HG02642 (cell line): ENCODE results near the gene ATAD2B.
A peak's percentile ranks its signal among the peaks of the same experiment; 100 is the strongest.
"Not testable (repeated sequence)": the region's sequence is repeated elsewhere in the genome, so short reads cannot be mapped to it uniquely, and the experiment has no call there.

Experiments
- ATAC-seq: cut with Tn5 transposase; IDR thresholded peaks from one replicate; pipeline ENCODE4 v1.9.1; 2021; ENCODE audit warnings: mild to moderate bottlenecking; ENCODE audit not compliant: unreplicated experiment, poor library complexity

The ATAD2B gene

DNA sequence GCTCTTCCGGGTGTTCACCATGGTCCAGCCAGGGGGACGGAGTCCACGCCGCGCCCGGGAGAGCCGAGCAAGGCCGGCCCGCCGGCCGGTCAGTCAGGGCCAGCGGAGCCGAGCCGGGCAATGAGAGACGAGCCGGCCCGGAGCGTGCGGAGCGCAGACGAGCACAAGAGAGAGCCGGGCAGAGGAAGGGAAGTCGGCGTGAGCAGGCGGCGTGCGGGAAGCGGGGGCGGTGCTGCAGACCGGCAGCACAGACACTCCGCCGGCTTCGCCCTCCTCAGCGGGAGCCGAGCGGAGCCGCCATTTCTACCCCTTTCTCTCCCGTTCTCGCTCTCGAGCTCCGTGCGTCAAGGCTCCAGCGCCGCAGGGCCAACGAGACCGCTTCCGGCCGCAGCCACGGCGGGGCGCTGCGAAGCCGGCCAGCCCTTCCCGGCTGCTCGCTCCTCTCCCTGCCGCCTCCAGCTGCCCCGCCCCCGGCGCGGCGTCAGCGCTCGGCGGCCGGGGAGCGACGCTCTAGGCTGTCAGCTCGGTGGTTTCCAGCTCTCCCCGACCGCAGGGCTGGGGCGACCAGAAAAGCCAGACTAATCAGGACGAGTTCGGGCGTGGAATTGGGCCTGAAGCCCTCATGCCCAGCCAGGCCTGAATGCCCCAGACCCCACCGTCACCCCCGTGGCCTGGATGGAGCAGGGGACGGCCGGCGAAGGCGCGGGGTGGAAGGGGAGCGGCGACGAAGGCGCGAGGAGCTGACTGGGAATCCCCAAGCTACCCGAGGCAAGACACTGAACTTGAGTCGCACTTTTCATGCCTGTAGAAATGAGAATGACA is at the start of gene ATAD2B:
Gene ATAD2B (minus strand): TSS at position 374 of the 822 bp plus-strand sequence. CDS start 353 bp downstream, at position 21.
- peak; percentile 81 for ATAC-seq

DNA sequence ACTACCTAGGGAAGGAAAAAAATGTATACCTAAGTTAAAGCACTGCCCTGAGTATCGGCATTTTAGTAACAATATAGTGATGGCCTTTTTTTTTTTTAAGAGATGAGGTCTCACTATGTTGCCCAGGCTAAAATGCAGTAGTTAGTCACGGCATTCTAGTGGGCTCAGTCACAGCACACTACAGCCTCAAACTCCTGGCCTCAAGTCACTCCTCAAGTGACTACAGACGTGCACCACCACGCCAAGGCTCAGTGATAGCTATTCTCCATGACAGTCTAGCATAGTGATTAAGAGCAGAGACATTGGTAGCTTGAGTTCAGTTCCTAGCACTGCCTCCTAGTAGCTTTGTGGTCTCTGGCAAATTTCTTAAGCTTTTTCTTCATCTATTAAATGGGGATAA is 40.9 kb upstream of the ATAD2B start:
- no peak for ATAC-seq

DNA sequence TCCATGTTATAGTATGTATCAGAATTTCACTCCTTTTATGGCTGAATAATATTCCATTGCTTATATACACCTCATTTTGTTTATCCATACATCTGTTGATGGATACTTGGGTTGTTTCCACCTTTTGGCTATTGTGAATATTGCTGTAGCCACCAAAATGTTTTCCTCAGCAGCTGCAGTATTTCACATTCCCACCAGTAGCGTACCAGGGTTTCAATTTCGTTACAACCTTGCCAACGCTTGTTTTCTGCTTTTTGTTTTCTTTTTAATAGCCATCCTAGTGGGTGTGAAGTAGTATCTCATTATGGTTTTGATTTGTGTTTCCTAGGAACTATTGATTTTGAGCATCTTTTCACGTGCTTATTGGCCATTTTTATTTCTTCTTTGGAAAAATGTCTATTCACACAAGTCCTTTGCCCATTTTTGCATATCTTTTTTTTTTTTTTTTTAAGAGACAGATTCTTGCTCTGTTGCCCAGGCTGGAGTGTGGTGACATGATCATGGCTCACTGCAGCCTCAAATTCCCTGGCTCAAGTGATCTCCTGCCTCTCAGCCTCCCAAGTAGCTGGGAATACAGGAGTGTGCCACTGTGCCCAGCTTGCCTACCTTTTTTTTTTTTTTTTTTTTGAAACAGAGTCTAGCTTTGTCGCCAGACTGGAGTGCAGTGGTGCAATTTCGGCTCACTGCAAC is 27.5 kb upstream of the ATAD2B start:
- no peak for ATAC-seq

DNA sequence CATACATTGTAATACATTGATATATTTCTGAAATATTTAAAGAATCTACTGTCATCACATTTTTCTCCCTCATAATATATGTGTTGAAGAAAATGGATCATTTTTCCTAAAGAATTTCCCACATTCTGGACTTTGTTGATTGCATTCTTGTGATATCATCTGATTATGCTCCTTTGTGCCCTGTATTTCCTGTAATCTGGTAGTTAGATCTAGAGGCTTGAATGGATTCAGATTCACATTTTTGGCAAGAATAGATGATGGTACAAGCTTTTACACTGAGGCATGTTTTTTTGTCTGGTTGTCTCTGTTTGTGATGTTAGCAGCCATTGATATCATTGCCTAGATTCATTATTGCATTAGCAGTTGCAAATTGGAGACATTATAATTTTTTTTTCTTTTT is 26.7 kb upstream of the ATAD2B start:
- no peak for ATAC-seq

DNA sequence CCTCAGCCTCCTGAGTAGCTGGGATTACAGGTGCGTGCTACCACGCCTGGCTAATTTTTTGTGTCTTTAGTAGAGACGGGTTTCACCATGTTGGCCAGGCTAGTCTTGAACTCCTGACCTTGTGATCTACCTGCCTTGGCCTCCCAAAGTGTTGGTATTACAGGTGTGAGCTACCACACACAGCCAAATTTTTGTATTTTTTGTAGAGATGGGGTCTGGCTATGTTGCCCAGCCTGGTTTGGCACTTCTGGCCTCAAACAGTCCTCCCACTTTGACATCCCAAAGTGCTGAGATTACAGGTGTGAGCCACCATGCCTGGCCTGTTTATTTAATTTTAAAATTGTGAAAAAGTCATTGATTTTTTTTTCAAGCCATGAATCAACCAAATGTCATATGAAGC is 25.6 kb upstream of the ATAD2B start:
- ATAC-seq, result not testable (repeated sequence)

DNA sequence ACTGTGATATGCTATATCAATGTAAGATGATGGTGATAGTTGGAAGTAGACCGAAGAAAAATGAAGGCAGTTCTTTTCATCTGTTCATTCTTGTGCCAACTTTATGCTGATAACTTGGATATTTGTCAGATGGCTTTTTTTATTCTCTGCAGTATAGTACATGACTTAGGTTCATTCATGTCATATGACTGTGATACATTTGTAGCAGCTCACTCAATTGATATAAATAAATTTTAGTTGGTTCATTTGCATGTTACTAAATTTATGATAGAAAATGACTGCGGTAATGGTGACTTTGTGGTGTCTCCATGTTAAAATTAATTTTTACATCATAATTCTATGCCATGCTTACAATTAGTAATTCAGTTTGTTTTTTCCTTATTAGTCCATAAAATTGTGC is 20.4 kb upstream of the ATAD2B start:
- no peak for ATAC-seq

DNA sequence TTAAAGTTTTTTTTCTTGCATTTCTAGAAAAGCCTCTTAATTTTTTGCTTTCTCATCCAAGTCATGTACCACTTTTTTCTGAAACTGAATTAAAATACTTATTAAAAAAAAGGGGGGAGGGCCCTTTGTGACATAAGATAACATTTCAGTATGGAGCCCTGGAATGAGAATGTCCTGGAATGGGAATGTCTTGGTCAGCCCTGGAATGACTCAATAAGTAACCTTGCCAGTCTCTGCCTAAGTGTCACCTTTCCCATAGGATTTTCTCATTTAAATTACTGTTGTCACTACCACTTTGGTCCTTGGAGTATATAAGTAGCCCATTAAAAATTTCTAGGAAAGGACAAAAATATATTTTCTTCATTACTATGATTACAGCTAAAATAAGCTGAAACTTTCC is 18.1 kb upstream of the ATAD2B start:
- no peak for ATAC-seq

DNA sequence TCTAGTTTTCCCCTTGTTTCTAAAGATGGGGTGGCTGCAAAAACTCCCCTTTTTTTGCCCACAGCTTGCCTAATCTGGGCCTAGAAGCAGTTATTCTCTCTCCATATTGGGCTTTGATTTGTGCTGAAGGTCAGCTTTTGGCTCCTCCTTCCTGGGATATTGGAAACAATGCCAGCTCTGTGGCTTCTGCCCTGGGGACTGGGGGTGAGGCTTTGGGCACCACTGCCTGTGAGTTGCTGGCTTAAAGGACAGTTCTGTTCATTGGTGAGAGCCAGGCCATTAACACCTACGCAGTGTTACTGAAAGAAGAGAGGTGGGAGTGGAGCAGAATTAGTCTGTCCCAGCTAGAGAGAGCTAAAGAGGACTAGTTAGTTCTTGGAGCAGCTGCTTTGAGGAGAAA is 17.6 kb upstream of the ATAD2B start:
- no peak for ATAC-seq

DNA sequence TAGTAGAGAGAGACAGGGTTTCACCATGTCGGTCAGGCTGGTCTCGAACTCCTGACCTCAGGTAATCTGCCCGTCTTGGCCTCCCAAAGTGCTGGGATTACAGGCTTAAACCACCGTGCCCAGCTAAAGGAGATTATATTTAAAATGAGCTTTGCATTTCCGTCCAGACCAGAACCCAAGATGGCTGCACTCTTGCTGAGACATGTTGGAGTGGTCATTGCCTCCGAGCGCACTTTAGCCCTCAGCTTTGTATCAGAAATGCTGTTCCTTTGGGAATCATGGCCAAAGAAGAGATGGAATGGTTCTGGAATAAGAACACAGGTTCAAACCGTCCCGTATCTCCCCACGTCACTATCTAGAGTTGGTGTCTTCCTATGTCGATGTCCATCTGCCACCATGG is 16.7 kb upstream of the ATAD2B start:
- no peak for ATAC-seq

DNA sequence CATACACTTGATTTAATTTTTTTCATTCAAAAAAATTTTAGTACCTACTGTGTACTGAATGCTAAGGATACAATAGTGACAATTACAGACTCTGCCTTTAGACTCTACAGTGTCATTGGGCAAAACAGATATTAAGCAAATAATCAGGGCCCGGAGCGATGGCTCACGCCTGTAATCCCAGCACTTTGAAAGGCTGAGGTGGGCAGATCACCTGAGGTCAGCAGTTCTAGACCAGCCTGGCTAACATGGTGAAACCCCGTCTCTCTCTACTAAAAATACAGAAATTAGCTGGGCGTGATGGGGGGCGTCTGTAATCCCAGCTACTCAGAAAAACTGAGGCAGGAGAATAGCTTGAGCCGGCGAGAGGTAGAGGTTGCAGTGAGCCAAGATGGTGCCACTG is 14.7 kb upstream of the ATAD2B start:
- no peak for ATAC-seq

DNA sequence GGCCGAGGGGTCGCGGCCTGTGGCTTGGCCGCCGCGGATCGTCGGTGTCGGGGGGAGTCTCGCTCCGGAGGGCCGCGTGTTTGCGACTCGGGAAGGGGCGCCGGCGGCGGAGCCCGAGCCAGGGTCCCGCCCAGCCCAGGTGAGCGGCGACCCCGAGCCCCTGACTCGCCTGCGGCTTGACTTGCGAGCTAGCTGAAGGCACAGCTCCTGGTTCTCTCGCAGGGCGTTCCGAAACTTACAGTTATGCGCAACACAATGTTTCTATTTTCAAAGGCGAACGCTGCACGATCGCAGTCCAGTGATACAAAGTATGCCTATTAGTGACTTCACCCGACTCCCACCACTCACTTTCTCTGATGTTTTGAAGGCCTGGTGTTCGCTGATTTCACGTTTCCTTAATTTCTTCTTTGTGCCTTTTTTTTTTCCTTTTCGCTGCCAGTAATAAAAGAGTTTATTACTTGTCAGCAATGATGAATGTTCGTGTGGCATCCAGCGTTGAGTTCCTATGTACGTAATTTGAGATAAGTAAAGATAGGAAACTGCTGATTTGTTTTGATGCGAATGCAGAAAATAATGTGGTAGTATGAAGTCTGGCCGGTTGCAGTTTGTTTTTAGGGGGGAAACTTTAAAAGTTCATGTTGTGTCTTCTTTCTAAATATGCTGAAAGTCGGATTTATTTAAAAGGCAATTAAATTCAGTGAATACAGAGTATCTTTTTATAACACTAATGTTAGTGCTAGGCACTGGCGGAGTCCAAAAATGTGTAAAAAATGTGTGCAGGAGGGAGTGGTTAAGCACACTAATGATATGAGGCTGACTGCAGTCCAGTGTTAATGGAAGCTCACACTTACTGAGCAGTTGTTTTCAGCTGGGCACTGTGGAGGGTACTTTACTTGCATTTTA is 14.0 kb upstream of the ATAD2B start:
- ATAC-seq, result peak; percentile 64

DNA sequence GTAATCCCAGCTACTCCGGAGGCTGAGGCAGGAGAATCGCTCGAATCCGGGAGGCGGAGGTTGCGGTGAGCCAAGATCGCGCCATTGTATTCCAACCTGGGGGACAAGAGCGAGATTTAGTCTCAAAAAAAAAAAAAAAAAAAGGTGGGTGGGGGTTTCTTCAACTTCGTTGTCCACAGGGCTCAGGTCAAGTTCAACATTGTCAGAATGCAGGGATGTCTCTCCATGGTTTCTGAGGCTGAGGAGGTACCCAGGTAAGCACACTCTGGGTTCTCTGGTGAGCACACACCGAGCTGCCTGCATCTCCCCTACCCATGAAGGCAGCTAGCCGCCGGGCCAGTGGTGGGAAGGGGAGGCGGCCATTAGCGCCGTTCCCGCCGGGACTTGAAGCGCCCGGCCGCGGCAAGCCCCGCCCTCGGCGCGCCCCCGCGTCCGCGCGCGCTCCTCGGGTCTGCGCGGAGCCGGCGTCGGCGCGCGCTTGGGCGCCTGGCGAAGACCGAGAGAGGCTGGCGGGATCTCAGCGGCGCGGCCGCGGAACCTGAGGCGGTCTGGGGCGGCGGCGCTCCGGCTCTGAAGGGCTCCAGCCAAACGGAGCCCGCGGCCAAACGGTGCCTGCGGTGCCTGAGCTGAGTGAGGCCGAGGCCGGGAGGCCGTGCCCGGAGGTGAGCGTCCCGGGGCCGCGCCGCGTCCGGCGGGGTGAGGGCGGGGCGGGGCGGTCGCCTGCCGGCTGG is 13.2 kb upstream of the ATAD2B start, which contains the start of gene UBXN2A:
Gene UBXN2A (plus strand): TSS at position 477 of the 731 bp plus-strand sequence. CDS start 17,852 bp downstream, outside the sequence.
- ATAC-seq, result peak; percentile 86

DNA sequence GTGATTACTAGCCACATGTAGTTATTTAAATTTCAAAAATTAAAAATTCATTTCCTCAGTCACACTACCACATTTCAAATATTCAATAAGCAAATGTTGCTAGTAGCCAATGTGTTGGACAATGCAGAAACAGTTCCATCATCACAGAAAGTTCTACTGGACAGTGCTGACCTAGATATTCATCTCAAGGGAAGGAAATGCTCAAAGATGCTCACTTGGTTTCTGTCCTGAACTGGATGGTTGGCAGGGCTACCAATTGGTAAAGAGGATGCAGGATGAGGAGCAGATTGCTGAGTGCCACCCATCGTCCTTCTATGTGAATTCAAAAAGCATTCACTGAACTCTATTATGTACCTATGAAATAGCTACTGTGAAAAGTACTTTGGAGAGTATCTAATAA is 7.3 kb upstream of the ATAD2B start:
- no peak for ATAC-seq

DNA sequence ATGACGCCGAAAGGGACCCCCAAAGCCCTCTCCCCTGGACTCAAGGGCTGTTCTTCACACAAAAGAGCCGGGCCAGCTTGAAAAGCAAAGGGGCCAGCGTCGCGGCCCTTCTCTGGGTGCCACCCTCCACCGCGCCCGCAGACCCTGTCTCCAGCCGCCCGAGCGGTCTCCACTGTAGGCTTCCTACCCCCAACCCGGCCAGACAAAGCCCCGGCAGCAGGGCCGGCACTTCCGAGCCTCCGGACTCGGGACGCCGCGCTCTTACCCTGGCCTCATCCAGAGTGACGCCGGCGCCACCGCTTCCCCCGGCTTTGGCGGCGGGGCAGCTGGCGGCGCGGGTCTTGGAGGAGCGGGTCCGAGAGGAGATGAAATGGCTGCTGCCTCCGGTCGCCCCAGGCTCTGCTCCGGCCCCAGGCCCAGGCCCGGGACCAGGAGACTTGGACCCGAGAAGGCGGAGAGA is 603 bp downstream of the ATAD2B start:
- peak; percentile 33 for ATAC-seq

DNA sequence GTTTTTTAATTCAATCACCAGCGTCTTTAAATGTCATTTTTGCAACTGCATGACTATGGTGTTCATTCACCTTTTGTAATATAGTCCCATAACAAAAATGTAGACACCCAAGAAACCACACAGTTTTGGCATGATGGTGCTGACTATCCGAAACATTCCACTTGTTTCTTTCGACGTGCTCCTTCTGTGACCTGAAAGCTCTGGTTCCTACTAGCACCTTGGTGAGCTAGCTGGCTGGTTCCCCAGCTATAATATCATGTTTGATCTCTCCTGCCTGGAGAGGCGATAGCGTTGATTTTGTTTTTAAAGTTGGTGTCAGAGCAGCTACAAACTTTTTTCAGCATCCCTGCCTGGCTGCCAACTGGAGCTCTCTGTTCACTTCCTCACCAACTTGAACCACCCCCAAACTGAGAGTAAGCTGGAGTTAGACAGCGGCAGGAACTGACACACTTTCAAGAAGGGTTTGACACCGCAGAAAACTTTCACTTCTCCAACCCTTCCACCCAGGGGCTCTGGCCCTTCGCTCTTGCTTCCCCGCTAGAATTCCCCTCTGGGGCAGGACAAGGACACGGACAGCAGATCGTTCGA is 1.1 kb downstream of the ATAD2B start:
- ATAC-seq, result peak; percentile 57

DNA sequence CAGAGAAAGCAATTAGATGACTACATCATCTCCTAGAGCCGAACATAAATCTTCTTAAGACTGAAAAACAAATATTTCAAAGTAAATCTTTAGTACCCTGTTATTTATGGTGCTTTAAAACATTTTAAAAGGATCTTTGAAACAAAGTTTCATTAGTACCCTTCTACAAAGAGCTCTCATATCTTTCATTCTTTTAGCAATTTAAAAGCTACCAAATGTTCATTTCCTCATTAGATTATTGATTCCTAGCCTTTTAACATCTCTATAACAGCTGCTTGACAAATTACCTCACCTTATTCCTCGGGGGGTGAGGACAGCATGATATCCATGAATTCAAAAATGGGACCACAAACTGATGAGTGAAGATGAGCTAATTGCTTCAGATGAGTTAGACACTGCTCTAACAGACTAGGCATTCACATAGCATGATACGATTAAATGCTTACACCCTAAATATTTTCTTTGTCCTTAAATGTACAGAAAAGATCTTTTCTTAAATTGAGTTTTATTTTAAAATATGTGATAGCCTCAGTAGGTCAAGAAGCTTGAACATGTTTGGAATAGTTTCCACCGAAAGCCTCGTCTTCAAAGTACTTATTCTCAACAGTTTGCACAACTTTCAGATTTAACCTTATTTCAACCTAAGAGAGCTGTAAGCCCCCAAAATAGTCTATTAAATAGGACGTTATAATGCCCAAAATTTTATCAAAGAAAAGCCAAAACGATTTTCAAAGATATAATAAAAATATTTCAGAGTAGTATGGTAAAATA is 2.1 kb downstream of the ATAD2B start:
- ATAC-seq, result no peak

DNA sequence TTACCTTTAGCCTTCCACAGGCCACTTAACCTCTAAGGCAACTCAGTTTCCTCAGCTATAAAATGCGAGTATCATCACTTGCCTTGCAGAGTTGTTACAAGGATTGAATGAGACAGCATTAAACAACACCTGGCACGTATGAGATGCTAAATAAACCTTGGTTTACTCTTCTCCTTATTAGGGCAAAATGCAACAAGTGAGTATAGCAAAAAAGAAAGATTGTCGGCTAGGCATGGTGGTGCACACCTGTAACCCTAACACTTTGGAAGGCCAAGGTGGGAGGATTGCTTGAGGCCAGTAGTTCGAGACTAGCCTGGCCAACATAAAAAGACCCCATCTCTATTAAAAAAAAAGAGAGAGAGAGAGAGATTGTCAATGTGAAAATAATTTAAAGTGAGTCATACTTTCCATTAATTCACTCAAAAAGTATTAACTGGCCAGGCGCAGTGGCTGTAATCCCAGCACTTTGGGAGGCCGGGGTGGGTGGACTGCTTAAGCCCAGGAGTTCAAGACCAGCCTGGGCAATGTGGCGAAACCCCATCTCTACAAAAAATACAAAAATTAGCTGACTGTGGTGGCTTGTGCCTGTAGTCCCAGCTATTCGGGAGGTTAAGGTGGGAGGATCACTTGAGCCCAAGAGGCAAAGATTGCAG is 8.0 kb downstream of the ATAD2B start:
- ATAC-seq, result no peak

DNA sequence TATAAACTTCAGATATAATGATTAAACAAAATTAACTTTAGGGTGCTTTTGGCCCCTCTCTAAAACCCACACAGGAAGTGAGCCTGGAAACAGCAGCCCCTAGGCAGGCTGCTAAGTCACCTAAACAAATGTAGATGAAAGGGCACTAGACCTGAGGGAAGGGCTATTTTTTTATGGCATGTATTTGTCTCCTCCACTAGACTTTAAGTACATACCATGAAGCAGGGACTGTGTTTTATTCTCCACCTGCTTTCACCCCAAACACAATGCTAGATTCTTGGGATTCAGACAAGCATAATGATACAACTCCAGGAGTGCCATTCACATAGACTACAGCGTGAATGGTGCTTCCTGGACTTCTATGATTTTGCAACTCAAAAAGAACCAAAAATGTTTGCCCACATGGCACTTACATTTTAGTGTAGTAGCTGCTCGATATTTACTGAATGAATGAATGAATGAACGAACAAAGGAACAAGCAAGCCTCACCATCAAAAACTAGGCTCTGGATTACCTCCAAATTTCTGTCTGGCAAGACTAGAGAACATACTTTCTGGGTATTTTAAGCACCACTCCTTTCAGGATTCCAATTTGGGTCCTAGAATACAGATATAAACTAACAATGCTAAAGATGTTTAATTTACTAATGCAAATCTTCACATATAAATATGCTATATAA is 10.1 kb downstream of the ATAD2B start:
- no peak for ATAC-seq
